ENCODE measurements around the gene JMJD4.

JMJD4 gene

GRCh38 chr1:227768640-227769039 lies 33.5 kb upstream of the JMJD4 start:
- no peak for DNase-seq

GRCh38 chr1:227768125-227768439 lies 33.0 kb upstream of the JMJD4 start:
- no peak for DNase-seq

GRCh38 chr1:227767401-227768124 lies 32.5 kb upstream of the JMJD4 start:
- DNase-seq, result no peak

GRCh38 chr1:227766653-227767277 lies 31.7 kb upstream of the JMJD4 start:
- DNase-seq, result no peak

- DNase-seq, result no peak
These were observed 31.0 kb upstream of the JMJD4 start for GRCh38 chr1:227766015-227766634.

- DNase-seq, result no peak
These were observed 30.3 kb upstream of the JMJD4 start for GRCh38 chr1:227765261-227766014.

- no peak for DNase-seq
These were observed 28.9 kb upstream of the JMJD4 start for GRCh38 chr1:227764019-227764391.

GRCh38 chr1:227763246-227764018 lies 28.3 kb upstream of the JMJD4 start:
- no peak for DNase-seq

GRCh38 chr1:227762231-227762911 lies 27.3 kb upstream of the JMJD4 start:
- peak; percentile 2 for DNase-seq

- DNase-seq, result no peak
These were observed 26.6 kb upstream of the JMJD4 start for GRCh38 chr1:227761621-227762230.

GRCh38 chr1:227760377-227760776 lies 25.3 kb upstream of the JMJD4 start:
- DNase-seq, result no peak

- no peak for DNase-seq
These were observed 24.5 kb upstream of the JMJD4 start for GRCh38 chr1:227759341-227760300.

GRCh38 chr1:227758366-227758765 lies 23.3 kb upstream of the JMJD4 start:
- no peak for DNase-seq

GRCh38 chr1:227757781-227758180 lies 22.7 kb upstream of the JMJD4 start:
- no peak for DNase-seq

- no peak for DNase-seq
These were observed 21.3 kb upstream of the JMJD4 start for GRCh38 chr1:227756172-227756959.

GRCh38 chr1:227754958-227755357 lies 19.9 kb upstream of the JMJD4 start:
- DNase-seq, result no peak

- no peak for DNase-seq
These were observed 19.1 kb upstream of the JMJD4 start for GRCh38 chr1:227753999-227754711.

GRCh38 chr1:227749916-227750710 lies 15.0 kb upstream of the JMJD4 start:
- DNase-seq, result no peak

Measured in NCI-H748 treated with DMSO at 0.1 percent for 48 hours (cell line).